Gastrocnemius medialis (tissue), 4 donors: ENCODE measurements around the gene KDM1A.

Experiments used
- CTCF ChIP-seq, 5 experiments: fragments of 450-650 bp in 3 of 5; fragments of 200-600 bp in 2 of 5; sonication (generic) in 2 of 5; IDR thresholded peaks in 4 of 5; conservative IDR thresholded peaks in 1 of 5; 1 replicate in 4 of 5; 2 replicates in 1 of 5; pipeline ENCODE4 v1.5.1; 2016 to 2019; ENCODE audit warnings: antibody characterized with exemption in 5 of 5, mild to moderate bottlenecking in 3 of 5, moderate library complexity in 3 of 5
- POLR2A ChIP-seq, 2 donors: fragments of 450-650 bp; IDR thresholded peaks; one replicate each; pipeline ENCODE4 v1.6.1; 2017; ENCODE audit warnings: antibody characterized with exemption in 2 of 2, mild to moderate bottlenecking in 2 of 2, moderate library complexity in 2 of 2

GRCh38 chr1:23097316-23097715, 78.0 kb downstream of the KDM1A start:
- no peak for TF ChIP-seq CTCF (IDR thresholded peaks at IDR 0.05 in 4 of 5, conservative IDR thresholded peaks at IDR 0.05 in 1 of 5)
- TF ChIP-seq POLR2A (IDR thresholded peaks at IDR 0.05): no peak
